Endothelial cell of umbilical vein (primary cell): ENCODE data around the gene GUCY2D. TPM values are rescaled to one million over a fixed set of nuclear protein-coding genes. Genes with fewer than 3 reads are reported as not detected.

ENCODE experiments used
- BruUV-seq: library from RNA; stranded (reverse); fragments of 400-500 nt; replicated peaks from 2 replicates; lab custom pipeline; 2021; lab: Mats Ljungman, UMichigan
- CTCF ChIA-PET: fragments of 300-600, 350-600 bp; sonication (Branson Sonifier 250); formaldehyde crosslinking; loops from one replicate; lab custom pipeline; 2021; ENCODE audit warnings: antibody characterized with exemption, inconsistent platforms; lab: Charles Lee
- POLR2A ChIA-PET: fragments of 300-600, 350-600 bp; sonication (Branson Sonifier 250); formaldehyde crosslinking; loops from one replicate; lab custom pipeline; 2021; ENCODE audit warnings: antibody characterized with exemption, inconsistent platforms; lab: Charles Lee
- DNase-seq: peaks from one replicate; pipeline ENCODE4 v3.0.0-alpha.2; 2011; ENCODE audit warnings: low read depth, low spot score
- FAIRE-seq: peaks from 2 replicates; lab custom pipeline; 2011; peaks lifted over from hg19 to GRCh38; lab: Jason Lieb, UNC
- H2AFZ ChIP-seq: 2 replicates; pipeline ENCODE4 v1.6.0; 2012; ENCODE audit warnings: low read depth, low read length, control low read depth, inconsistent platforms
- H3K27ac ChIP-seq: 2 replicates; pipeline ENCODE4 v1.5.1; 2011; ENCODE audit warnings: low read depth, mild to moderate bottlenecking, control low read depth, low read length, moderate library complexity; ENCODE audit not compliant: insufficient read depth
- H3K27me3 ChIP-seq, 2 experiments: 2 replicates each; pipeline versions ENCODE4 v1.6.0 to v1.6.1; 2011; ENCODE audit warnings: low read length in 2 of 2, mixed read lengths in 1 of 2; ENCODE audit not compliant: control insufficient read depth in 2 of 2, insufficient read depth in 2 of 2
- H3K36me3 ChIP-seq, 2 experiments: 2 replicates in 1 of 2; 3 replicates in 1 of 2; pipeline ENCODE4 v1.5.1; 2011; ENCODE audit warnings: low read length in 2 of 2, mild to moderate bottlenecking in 1 of 2, moderate library complexity in 1 of 2; ENCODE audit not compliant: control insufficient read depth in 2 of 2, insufficient read depth in 2 of 2; ENCODE audit errors: extremely low read depth in 1 of 2
- H3K4me1 ChIP-seq: 3 replicates; pipeline ENCODE4 v1.5.1; 2011; ENCODE audit warnings: mild to moderate bottlenecking, low read length; ENCODE audit not compliant: control insufficient read depth, insufficient read depth; ENCODE audit errors: extremely low read depth
- H3K4me2 ChIP-seq: 2 replicates; pipeline ENCODE4 v1.6.1; 2011; ENCODE audit warnings: low read length, control low read depth, mixed read lengths; ENCODE audit not compliant: insufficient read depth
- H3K4me3 ChIP-seq, 3 experiments: fragments of 200-600 bp in 1 of 3; sonication (generic), shearing (Covaris generic) in 1 of 3; replicated peaks in 1 of 3; 2 replicates each; pipeline ENCODE4 v1.5.1; 2011 to 2016; ENCODE audit warnings: control low read depth in 3 of 3, low read length in 3 of 3, mild to moderate bottlenecking in 2 of 3, inconsistent platforms in 1 of 3, low read depth in 1 of 3, moderate library complexity in 1 of 3; ENCODE audit not compliant: insufficient read depth in 1 of 3
- H3K79me2 ChIP-seq: 2 replicates; pipeline ENCODE4 v1.6.0; 2012; ENCODE audit warnings: low read length, inconsistent platforms; ENCODE audit not compliant: control insufficient read depth, insufficient read depth
- H3K9ac ChIP-seq: replicated peaks from 2 replicates; pipeline ENCODE3; 2011; ENCODE audit warnings: low read length, control low read depth; ENCODE audit not compliant: insufficient read depth; ENCODE audit errors: extremely low read depth
- H3K9me1 ChIP-seq: replicated peaks from 3 replicates; pipeline ENCODE4 v1.6.0; 2011; ENCODE audit warnings: mild to moderate bottlenecking, low read length; ENCODE audit not compliant: control insufficient read depth, insufficient read depth; ENCODE audit errors: extremely low read depth
- H3K9me3 ChIP-seq: replicated peaks from 2 replicates; pipeline ENCODE4 v1.5.1; 2012; ENCODE audit warnings: low read length, inconsistent platforms; ENCODE audit not compliant: control insufficient read depth, insufficient read depth
- H4K20me1 ChIP-seq: replicated peaks from 2 replicates; pipeline ENCODE3; 2011; ENCODE audit warnings: mild to moderate bottlenecking, low read length; ENCODE audit not compliant: control insufficient read depth, insufficient read depth; ENCODE audit errors: extremely low read depth
- EZH2 ChIP-seq: IDR thresholded peaks from 2 replicates; pipeline ENCODE4 v1.6.1; 2012; ENCODE audit warnings: borderline replicate concordance, low read depth, mild to moderate bottlenecking, moderate library complexity, low read length, inconsistent platforms; ENCODE audit not compliant: severe bottlenecking
- FOS ChIP-seq: IDR thresholded peaks from 2 replicates; pipeline ENCODE4 v1.6.1; 2011; ENCODE audit warnings: mild to moderate bottlenecking, low read length, moderate library complexity, borderline replicate concordance; ENCODE audit not compliant: insufficient read depth
- GATA2 ChIP-seq: IDR thresholded peaks from 2 replicates; pipeline ENCODE4 v1.7.0; 2011; ENCODE audit warnings: low read depth, mild to moderate bottlenecking, moderate library complexity, mixed read lengths, low read length; ENCODE audit not compliant: insufficient read length, insufficient read depth
- JUN ChIP-seq: IDR thresholded peaks from 2 replicates; pipeline ENCODE4 v1.6.1; 2011; ENCODE audit warnings: borderline replicate concordance, low read depth; ENCODE audit not compliant: insufficient read length, insufficient read depth
- MYC ChIP-seq: IDR thresholded peaks from one replicate; pipeline ENCODE4 v1.6.1; 2011; ENCODE audit warnings: mild to moderate bottlenecking, low read depth, low read length
- POLR2A ChIP-seq: IDR thresholded peaks from 2 replicates; pipeline ENCODE4 v1.6.1; 2012; ENCODE audit warnings: low read depth, mild to moderate bottlenecking, control low read depth, low read length
- POLR2AphosphoS5 ChIP-seq: IDR thresholded peaks from 2 replicates; pipeline ENCODE4 v1.6.1; 2012; ENCODE audit warnings: low read depth, mild to moderate bottlenecking, control low read depth, low read length, moderate library complexity; ENCODE audit not compliant: insufficient read depth
- dilution Hi-C: fragments of 300-500 bp; cut with MboI; formaldehyde crosslinking; loops from one replicate; pipeline ENCODE4 v1.15.0; 2019; ENCODE audit warnings: low sequenced_read_pairs; ENCODE audit not compliant: extremely low pct_ligation_motif_present
- intact Hi-C: fragments of 100-400 bp; cut with micrococcal nuclease; formaldehyde crosslinking; loops from one replicate; pipeline ENCODE4 v1.10.0; 2022
- polyA plus RNA-seq, 4 experiments: library from polyadenylated mRNA; depleted of rRNA in 3 of 4; stranded (reverse) in 3 of 4; unstranded in 1 of 4; fragments of >200 nt; gene quantifications; 2 replicates each; pipeline versions ENCODE4 v1.2.1 to v1.2.3, GENCODE V29; 2011 to 2012; ENCODE audit warnings: missing spikeins in 1 of 4
- total RNA-seq: library from RNA; stranded (reverse); gene quantifications from 2 replicates; pipeline ENCODE4 v1.2.3, GENCODE V29; 2021
- TF ChIP-seq, protein P1 (sequence below): IDR thresholded peaks from 2 replicates; pipeline ENCODE4 v1.6.1; 2011; ENCODE audit not compliant: insufficient read depth, insufficient read length
- TF ChIP-seq, protein P2 (sequence below), 2 donors: IDR thresholded peaks; 1 replicate in 1 of 2; 2 replicates in 1 of 2; pipeline ENCODE4 v1.5.1; 2011; ENCODE audit warnings: low read length in 2 of 2, mild to moderate bottlenecking in 2 of 2, moderate library complexity in 2 of 2, control low read depth in 1 of 2, inconsistent platforms in 1 of 2, low read depth in 1 of 2; ENCODE audit not compliant: insufficient read depth in 1 of 2; ENCODE audit errors: extremely low read depth in 1 of 2

GUCY2D gene
- total and polyA plus RNA-seq, 2 donors (not counting 3 experiments of a cell fraction or from before 2014, with no cell fraction given), result not detected

DNA sequence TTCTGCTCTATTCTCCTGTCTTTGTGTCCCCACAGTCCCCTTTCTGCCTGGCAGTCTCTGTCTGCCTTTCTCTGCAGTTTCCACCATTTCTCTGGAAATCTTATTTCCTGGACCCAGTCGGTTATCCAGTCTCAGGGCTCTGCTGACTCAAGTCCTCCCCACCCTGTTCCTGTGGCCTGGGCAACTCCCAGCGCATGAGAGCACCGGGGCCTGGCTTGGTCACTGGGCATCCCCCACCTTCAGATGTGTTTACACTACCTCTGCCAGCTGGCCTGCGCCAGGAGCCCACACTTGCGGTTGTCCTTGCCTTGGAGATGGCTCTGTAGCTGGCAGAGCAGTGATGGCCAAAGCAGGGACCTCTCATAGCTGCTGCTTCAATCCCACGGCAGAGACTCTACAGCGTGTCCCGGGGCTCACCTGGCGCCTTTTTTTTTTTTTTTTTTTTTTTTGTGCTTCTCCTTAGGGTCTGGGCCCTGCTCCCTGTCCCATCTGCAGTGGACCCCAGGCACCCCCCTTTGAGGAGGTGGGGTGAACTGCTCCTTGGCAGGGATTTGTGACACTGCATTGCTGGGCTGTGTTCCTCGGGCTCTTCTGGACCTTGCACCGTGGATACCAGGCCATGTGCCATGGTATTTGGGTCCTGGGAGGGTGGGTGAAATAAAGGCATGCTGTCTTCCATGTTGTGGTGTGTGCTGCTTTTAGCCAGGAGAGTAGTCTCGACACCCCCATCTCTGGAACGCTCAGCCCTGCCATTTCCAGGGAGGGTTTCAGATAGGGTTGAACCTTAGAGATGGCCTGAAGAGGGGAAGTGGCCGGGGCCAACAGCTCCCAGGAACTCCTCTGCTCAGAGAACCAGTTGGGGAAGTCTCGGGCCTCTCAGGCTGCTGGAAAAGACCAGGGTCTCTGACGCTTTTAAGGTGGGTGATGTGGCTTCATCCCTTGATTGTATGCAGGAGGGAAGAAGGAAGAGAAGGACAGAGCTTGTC, 17.5 kb downstream of the GUCY2D start:
- no peak overlapping the region for H3K4me3 ChIP-seq
- BruUV-seq, result no TSS peak
- DNase-seq (no peak), FAIRE-seq (peak; percentile 50)
- H4K20me1 ChIP-seq, result no peaks in the 10 kb centered on the region
- CTCF ChIA-PET, result interaction anchor here (1.1 to 5.6 kb wide), 7 partner anchors 10 to 40 kb away, joined by 3 to 29 read pairs (median 16); no protein-coding TSS in a partner anchor
- no peak overlapping the region for H2AFZ ChIP-seq
- no peaks in the 10 kb centered on the region for H3K36me3 ChIP-seq
- H3K9ac ChIP-seq, result no peak overlapping the region
- H3K79me2 ChIP-seq, result no peaks in the 10 kb centered on the region
- H3K27ac ChIP-seq, result no peak overlapping the region
- H3K9me1 ChIP-seq, result no peaks in the 10 kb centered on the region
- dilution Hi-C loops (no loop called here), intact Hi-C loops (no loop called here)
- H3K4me2 ChIP-seq, result no peak overlapping the region
- H3K4me1 ChIP-seq, result no peaks in the 10 kb centered on the region
- TF ChIP-seq POLR2A, result no peak
- TF ChIP-seq MYC, result no peak
- TF ChIP-seq, protein P1, sequence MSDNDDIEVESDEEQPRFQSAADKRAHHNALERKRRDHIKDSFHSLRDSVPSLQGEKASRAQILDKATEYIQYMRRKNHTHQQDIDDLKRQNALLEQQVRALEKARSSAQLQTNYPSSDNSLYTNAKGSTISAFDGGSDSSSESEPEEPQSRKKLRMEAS, result no peak
- no peak for TF ChIP-seq EZH2
- no peak for TF ChIP-seq GATA2
- TF ChIP-seq, protein P2, sequence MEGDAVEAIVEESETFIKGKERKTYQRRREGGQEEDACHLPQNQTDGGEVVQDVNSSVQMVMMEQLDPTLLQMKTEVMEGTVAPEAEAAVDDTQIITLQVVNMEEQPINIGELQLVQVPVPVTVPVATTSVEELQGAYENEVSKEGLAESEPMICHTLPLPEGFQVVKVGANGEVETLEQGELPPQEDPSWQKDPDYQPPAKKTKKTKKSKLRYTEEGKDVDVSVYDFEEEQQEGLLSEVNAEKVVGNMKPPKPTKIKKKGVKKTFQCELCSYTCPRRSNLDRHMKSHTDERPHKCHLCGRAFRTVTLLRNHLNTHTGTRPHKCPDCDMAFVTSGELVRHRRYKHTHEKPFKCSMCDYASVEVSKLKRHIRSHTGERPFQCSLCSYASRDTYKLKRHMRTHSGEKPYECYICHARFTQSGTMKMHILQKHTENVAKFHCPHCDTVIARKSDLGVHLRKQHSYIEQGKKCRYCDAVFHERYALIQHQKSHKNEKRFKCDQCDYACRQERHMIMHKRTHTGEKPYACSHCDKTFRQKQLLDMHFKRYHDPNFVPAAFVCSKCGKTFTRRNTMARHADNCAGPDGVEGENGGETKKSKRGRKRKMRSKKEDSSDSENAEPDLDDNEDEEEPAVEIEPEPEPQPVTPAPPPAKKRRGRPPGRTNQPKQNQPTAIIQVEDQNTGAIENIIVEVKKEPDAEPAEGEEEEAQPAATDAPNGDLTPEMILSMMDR (IDR thresholded peaks at IDR 0.05; ENCODE audit: extremely low read depth in 1 of 2, insufficient read depth in 1 of 2, low read depth in 1 of 2, low read length in 2 of 2), result no peak
- no peak for TF ChIP-seq JUN
- no peak for TF ChIP-seq FOS
- no peak for TF ChIP-seq POLR2AphosphoS5
- H3K9me3 ChIP-seq, result no peaks in the 10 kb centered on the region
- H3K27me3 ChIP-seq, result peaks cover 6 to 18% of the 10 kb centered on the region in 2 experiments
- POLR2A ChIA-PET, result no interaction called here
